ENCODE measurements around the gene DENND4A.

Gene DENND4A

DNA sequence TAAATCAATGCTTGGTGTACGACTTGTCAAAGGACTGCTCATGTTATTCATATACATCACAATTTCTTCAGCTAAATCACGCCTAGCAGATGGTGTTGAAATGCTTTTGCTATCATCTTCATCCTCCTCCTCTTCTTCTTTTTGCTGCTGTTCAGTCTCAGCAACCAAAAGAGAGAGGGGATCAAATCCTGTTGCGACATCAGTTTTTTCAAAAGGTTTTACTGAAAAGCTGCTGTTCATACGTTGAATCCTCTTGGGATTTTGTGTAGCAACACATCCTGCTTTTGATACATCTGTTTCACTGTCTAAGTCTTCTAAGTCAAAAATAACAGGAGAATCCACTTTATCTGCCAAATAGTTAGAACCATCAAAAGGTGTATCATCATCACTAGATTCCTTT lies 101.3 kb downstream of the DENND4A start:
- Histone ChIP-seq H3K36me3 (ENCODE audit: control insufficient read depth, insufficient read depth, low read length) (peaks cover 11% of the 10 kb centered on the region), H3K4me3 (replicated peaks; ENCODE audit: low read depth, low read length) (no peak overlapping the region), H3K27me3 (replicated peaks; ENCODE audit: control insufficient read depth, insufficient read depth, low read length) (no peaks in the 10 kb centered on the region)
- DNase-seq (ENCODE audit: extremely low read depth, insufficient read length), result no peak
- TF ChIP-seq, protein P1, sequence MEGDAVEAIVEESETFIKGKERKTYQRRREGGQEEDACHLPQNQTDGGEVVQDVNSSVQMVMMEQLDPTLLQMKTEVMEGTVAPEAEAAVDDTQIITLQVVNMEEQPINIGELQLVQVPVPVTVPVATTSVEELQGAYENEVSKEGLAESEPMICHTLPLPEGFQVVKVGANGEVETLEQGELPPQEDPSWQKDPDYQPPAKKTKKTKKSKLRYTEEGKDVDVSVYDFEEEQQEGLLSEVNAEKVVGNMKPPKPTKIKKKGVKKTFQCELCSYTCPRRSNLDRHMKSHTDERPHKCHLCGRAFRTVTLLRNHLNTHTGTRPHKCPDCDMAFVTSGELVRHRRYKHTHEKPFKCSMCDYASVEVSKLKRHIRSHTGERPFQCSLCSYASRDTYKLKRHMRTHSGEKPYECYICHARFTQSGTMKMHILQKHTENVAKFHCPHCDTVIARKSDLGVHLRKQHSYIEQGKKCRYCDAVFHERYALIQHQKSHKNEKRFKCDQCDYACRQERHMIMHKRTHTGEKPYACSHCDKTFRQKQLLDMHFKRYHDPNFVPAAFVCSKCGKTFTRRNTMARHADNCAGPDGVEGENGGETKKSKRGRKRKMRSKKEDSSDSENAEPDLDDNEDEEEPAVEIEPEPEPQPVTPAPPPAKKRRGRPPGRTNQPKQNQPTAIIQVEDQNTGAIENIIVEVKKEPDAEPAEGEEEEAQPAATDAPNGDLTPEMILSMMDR (IDR thresholded peaks at IDR 0.05; ENCODE audit: insufficient read depth, low read length, poor library complexity, severe bottlenecking), result no peak

DNA sequence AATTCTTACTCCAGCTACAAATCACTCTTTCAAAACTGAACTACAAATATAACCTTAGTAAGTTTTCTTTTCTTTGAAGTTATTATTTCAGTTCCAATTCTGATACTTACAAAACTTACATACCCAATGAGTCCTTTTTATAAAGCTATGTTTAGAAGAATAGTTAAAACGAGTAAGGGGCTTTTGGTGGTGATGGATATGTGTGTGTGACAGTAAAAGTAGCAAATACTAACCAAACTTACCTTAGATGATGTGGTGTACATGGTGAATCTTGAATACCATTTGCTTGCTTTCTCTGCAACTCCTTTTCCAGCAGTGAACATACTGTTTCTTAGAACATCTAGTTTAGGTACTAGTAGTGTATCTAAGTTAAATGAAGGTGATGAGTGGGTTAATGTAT lies 101.9 kb downstream of the DENND4A start:
- no peak overlapping the region for H3K4me3 ChIP-seq (replicated peaks; ENCODE audit: low read depth, low read length)
- TF ChIP-seq, protein P1 (IDR thresholded peaks at IDR 0.05; ENCODE audit: insufficient read depth, low read length, poor library complexity, severe bottlenecking), result no peak
- H3K36me3 ChIP-seq (ENCODE audit: control insufficient read depth, insufficient read depth, low read length), result peaks cover 11% of the 10 kb centered on the region
- DNase-seq (ENCODE audit: extremely low read depth, insufficient read length), result no peak
- no peaks in the 10 kb centered on the region for H3K27me3 ChIP-seq (replicated peaks; ENCODE audit: control insufficient read depth, insufficient read depth, low read length)

DNA sequence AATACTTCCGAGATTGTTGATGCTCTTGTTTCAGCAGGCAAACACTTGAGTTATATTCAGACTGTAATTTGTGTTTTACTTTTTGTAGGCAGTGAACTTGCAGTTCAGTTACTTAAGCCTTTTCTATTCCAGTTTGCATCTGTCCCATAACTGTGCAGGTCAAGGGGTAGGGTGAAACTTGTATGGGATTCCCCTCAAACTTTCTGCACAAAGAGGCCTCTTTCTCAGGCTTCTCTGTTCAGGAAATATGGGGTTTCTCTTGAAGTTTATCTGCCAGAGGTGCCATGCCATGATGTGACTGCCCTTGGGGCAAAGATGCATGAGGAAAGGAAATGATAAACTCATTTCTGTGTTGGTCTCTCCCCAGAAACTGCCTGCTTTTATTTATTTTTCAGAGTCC lies 103.6 kb downstream of the DENND4A start:
- H3K27me3 ChIP-seq (replicated peaks; ENCODE audit: control insufficient read depth, insufficient read depth, low read length), result no peaks in the 10 kb centered on the region
- no peak for DNase-seq (ENCODE audit: extremely low read depth, insufficient read length)
- H3K4me3 ChIP-seq (replicated peaks; ENCODE audit: low read depth, low read length), result no peak overlapping the region
- TF ChIP-seq, protein P1 (IDR thresholded peaks at IDR 0.05; ENCODE audit: insufficient read depth, low read length, poor library complexity, severe bottlenecking), result no peak
- H3K36me3 ChIP-seq (ENCODE audit: control insufficient read depth, insufficient read depth, low read length), result peaks cover 11% of the 10 kb centered on the region

DNA sequence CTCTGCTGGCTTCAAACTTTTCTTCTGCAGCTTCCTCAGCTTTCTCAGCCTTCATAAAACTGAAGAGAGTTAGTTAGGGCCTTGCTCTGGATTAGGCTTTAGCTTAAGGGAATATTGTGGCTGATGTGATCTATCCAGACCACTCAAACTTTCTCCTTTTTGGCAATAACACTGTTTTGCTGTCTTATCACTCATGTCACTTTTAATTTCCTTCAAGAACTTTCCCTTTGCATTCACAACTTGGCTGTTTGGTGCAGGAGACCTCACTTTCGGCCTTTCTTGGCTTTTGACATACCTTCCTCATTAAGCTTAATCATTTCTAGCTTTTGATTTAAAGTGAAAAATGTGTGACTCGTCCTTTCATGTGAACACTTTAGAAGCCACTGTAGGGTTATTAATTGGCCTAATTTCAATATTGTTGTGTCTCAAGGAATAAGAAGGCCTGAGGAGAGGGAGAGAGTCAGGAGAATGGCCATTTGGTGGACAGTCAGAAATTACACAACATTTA lies 109.6 kb downstream of the DENND4A start:
- no peaks in the 10 kb centered on the region for H3K27me3 ChIP-seq (replicated peaks; ENCODE audit: control insufficient read depth, insufficient read depth, low read length)
- TF ChIP-seq, protein P1 (IDR thresholded peaks at IDR 0.05; ENCODE audit: insufficient read depth, low read length, poor library complexity, severe bottlenecking), result no peak

DNA sequence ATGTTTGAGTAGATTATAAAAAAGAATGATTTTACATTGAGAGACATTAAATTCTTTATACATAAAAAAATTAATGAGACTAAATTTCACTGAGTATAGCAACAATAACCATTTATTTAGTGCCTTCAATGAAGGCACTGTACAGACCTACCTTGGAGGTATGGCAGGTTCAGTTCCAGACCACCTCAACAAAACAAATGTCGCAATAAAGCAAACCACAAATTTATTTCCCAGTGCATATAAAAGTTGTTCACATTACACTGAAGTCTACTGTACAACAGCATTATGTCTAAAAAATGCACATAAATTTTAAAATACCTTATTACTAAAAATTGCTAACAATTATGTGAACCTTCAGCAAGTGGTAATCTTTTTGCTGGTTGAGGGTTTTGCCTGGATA lies 111.5 kb downstream of the DENND4A start:
- H3K4me3 ChIP-seq (replicated peaks; ENCODE audit: low read depth, low read length), result no peak overlapping the region
- no peaks in the 10 kb centered on the region for H3K36me3 ChIP-seq (ENCODE audit: control insufficient read depth, insufficient read depth, low read length)
- TF ChIP-seq, protein P1 (IDR thresholded peaks at IDR 0.05; ENCODE audit: insufficient read depth, low read length, poor library complexity, severe bottlenecking), result no peak
- no peak for DNase-seq (ENCODE audit: extremely low read depth, insufficient read length)
- H3K27me3 ChIP-seq (replicated peaks; ENCODE audit: control insufficient read depth, insufficient read depth, low read length), result no peaks in the 10 kb centered on the region

More for the DNA sequence above, 109.6 kb downstream of the DENND4A start:
- H3K4me3 ChIP-seq (replicated peaks; ENCODE audit: low read depth, low read length), result no peak overlapping the region
- H3K36me3 ChIP-seq (ENCODE audit: control insufficient read depth, insufficient read depth, low read length), result no peaks in the 10 kb centered on the region
- no peak for DNase-seq (ENCODE audit: extremely low read depth, insufficient read length)

DNA sequence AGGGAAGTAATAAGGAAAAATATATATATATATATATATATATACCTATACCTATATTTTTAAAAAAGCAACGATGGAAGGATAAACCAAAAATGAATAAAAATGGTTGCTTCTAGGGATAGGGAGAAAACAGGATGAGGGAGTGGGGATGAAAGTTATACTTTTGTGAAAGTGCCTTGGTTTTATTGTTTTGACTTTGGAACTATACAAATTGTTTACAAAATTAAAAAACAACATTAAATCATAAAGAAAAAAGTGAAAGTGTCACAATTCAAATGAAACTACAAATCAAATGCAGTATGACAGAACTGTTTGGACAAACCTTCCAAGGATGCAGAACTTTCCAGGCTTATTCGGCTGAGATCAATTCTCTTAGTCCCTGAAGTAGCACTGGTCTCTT lies 116.0 kb downstream of the DENND4A start:
- no peak for DNase-seq (ENCODE audit: extremely low read depth, insufficient read length)
- H3K27me3 ChIP-seq (replicated peaks; ENCODE audit: control insufficient read depth, insufficient read depth, low read length), result no peaks in the 10 kb centered on the region
- H3K36me3 ChIP-seq (ENCODE audit: control insufficient read depth, insufficient read depth, low read length), result peaks cover 4% of the 10 kb centered on the region
- H3K4me3 ChIP-seq (replicated peaks; ENCODE audit: low read depth, low read length), result no peak overlapping the region
- TF ChIP-seq, protein P1 (IDR thresholded peaks at IDR 0.05; ENCODE audit: insufficient read depth, low read length, poor library complexity, severe bottlenecking), result no peak
